ENCODE results near the gene FERMT1.

- TF ChIP-seq EZH2 (IDR thresholded peaks at IDR 0.05; ENCODE audit: low read depth, unreplicated experiment) (no peak), CTCF (conservative IDR thresholded peaks at IDR 0.05; ENCODE audit: low read depth in 2 of 2) (no peak), POLR2AphosphoS5 (IDR thresholded peaks at IDR 0.05; ENCODE audit: low read depth) (no peak), EZH2phosphoT487 (IDR thresholded peaks at IDR 0.05; ENCODE audit: unreplicated experiment) (no peak)
These were observed 5.0 kb upstream of the FERMT1 start for GRCh38 chr20:6127825-6128224.

Data from GM23338 (cell line).